Tibial artery (tissue), 4 donors: Measurements from ENCODE around the gene KCNJ1.

ENCODE experiments used
- DNase-seq, 2 donors: peaks; one replicate each; pipeline ENCODE4 v3.0.0-alpha.2; 2019
- H3K27ac ChIP-seq, 2 donors: fragments of 200-600 bp; sonication (generic) in 1 of 2; 1 replicate in 1 of 2; 2 replicates in 1 of 2; pipeline ENCODE4 v1.5.1; 2018 to 2019; ENCODE audit warnings: mild to moderate bottlenecking in 1 of 2
- H3K27me3 ChIP-seq, 2 donors: fragments of 200-600 bp; sonication (generic) in 1 of 2; one replicate each; pipeline versions ENCODE4 v1.5.1 to v1.6.0; 2016 to 2019
- H3K36me3 ChIP-seq, 3 donors: fragments of 200-600 bp; sonication (generic) in 2 of 3; one replicate each; pipeline ENCODE4 v1.5.1; 2016 to 2019; ENCODE audit warnings: mild to moderate bottlenecking in 2 of 3
- H3K4me1 ChIP-seq, 4 donors: fragments of 200-600 bp; sonication (generic) in 2 of 4; 1 replicate in 3 of 4; 2 replicates in 1 of 4; pipeline ENCODE4 v1.5.1; 2016 to 2019
- H3K4me3 ChIP-seq, 2 donors: fragments of 200-600 bp; sonication (generic) in 1 of 2; 1 replicate in 1 of 2; 2 replicates in 1 of 2; pipeline ENCODE4 v1.5.1; 2018 to 2019; ENCODE audit warnings: mild to moderate bottlenecking in 2 of 2
- H3K9me3 ChIP-seq, 3 donors: fragments of 200-600 bp; sonication (generic) in 1 of 3; one replicate each; pipeline ENCODE4 v1.5.1; 2016 to 2019
- CTCF ChIP-seq, 2 experiments: fragments of 200-600 bp in 1 of 2; fragments of 450-650 bp in 1 of 2; IDR thresholded peaks; one replicate each; pipeline ENCODE4 v1.5.1; 2017 to 2019; ENCODE audit warnings: antibody characterized with exemption in 2 of 2, mild to moderate bottlenecking in 1 of 2, moderate library complexity in 1 of 2
- intact Hi-C: fragments of 100-400 bp; cut with DNase I; formaldehyde crosslinking; loops from one replicate; pipeline ENCODE4 v1.15.0; 2023; ENCODE audit warnings: low total_unique reads

Gene KCNJ1

GRCh38 chr11:128814856-128815705 is 52.0 kb downstream of the KCNJ1 start:
- no peak for TF ChIP-seq CTCF (IDR thresholded peaks at IDR 0.05)
- no peak overlapping the region for H3K4me3 ChIP-seq
- H3K4me1 ChIP-seq, result no peaks in the 10 kb centered on the region
- no peak overlapping the region for H3K27ac ChIP-seq
- DNase-seq, result peak in 1 of 2 donors; percentile 74
- H3K36me3 ChIP-seq, result peaks cover 0 to 4% (median 0%) of the 10 kb centered on the region in 3 donors
- intact Hi-C loops, result no loop called here
- H3K27me3 ChIP-seq, result no peaks in the 10 kb centered on the region
- H3K9me3 ChIP-seq, result no peaks in the 10 kb centered on the region

- no peaks in the 10 kb centered on the region for H3K4me1 ChIP-seq
- no peaks in the 10 kb centered on the region for H3K27me3 ChIP-seq
- DNase-seq, result no peak
- intact Hi-C loops, result no loop called here
- H3K4me3 ChIP-seq, result no peak overlapping the region
- no peak for TF ChIP-seq CTCF (IDR thresholded peaks at IDR 0.05)
- H3K9me3 ChIP-seq, result no peaks in the 10 kb centered on the region
- H3K27ac ChIP-seq, result no peak overlapping the region
- peaks cover 0 to 4% (median 0%) of the 10 kb centered on the region in 3 donors for H3K36me3 ChIP-seq
Observed at GRCh38 chr11:128813729-128814128, 53.4 kb downstream of the KCNJ1 start.

- peaks cover 0 to 4% (median 0%) of the 10 kb centered on the region in 3 donors for H3K36me3 ChIP-seq
- H3K27me3 ChIP-seq, result no peaks in the 10 kb centered on the region
- no peaks in the 10 kb centered on the region for H3K4me1 ChIP-seq
- H3K9me3 ChIP-seq, result no peaks in the 10 kb centered on the region
- TF ChIP-seq CTCF (IDR thresholded peaks at IDR 0.05), result no peak
- DNase-seq, result no peak
- no peak overlapping the region for H3K4me3 ChIP-seq
- H3K27ac ChIP-seq, result no peak overlapping the region
- intact Hi-C loops, result no loop called here
Observed at GRCh38 chr11:128810784-128811514, 56.1 kb downstream of the KCNJ1 start.

GRCh38 chr11:128809128-128809527 is 58.0 kb downstream of the KCNJ1 start:
- no peak for TF ChIP-seq CTCF (IDR thresholded peaks at IDR 0.05)
- Histone ChIP-seq H3K4me3 (no peak overlapping the region), H3K27me3 (no peaks in the 10 kb centered on the region), H3K9me3 (no peaks in the 10 kb centered on the region), H3K27ac (no peak overlapping the region), H3K4me1 (no peaks in the 10 kb centered on the region), H3K36me3 (peaks cover 0 to 4% (median 0%) of the 10 kb centered on the region in 3 donors)
- no peak for DNase-seq
- intact Hi-C loops, result no loop called here

GRCh38 chr11:128807909-128808308 is 59.2 kb downstream of the KCNJ1 start:
- Histone ChIP-seq H3K27me3 (no peaks in the 10 kb centered on the region), H3K4me1 (no peaks in the 10 kb centered on the region), H3K36me3 (peaks cover 0 to 4% (median 0%) of the 10 kb centered on the region in 3 donors), H3K4me3 (no peak overlapping the region), H3K27ac (no peak overlapping the region), H3K9me3 (no peaks in the 10 kb centered on the region)
- no peak for TF ChIP-seq CTCF (IDR thresholded peaks at IDR 0.05)
- DNase-seq, result no peak
- intact Hi-C loops, result no loop called here
